ENCODE data around the gene EFHC1. TPM values are rescaled to one million over a fixed set of nuclear protein-coding genes. Genes with fewer than 3 reads are reported as not detected.

EFHC1 gene
- total RNA-seq, 1 donor from 2014 or later: 9.6 TPM

DNA sequence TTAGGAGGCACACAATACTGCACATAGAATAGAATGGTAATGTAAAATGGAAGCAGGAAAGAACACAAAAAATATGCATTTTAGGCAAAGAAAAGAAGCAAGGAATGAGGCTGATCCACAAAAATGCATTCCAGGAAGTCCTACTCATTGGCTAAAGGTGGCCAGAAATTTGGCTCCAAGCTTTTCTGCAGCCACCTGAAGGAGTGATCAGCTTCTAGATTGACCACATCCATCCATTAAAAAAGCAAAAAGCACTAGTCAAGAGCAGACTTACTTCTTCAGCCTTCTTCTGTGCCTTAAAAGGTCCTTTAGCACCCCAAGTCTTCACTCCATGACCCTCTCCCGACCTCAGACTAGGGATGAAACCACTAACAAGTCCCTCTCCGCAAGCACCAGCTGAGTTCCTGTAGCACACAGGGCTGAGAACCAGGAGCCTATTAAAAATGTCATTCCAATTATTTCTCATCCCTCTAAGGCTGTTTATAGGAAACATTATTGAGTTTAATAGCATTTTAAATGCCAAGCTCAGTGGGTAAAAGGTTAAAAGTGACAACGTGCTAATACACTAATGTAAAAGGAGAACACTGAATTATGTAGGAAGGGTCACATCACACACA lies 120.3 kb downstream of the EFHC1 start:
- TF ChIP-seq, protein P1, sequence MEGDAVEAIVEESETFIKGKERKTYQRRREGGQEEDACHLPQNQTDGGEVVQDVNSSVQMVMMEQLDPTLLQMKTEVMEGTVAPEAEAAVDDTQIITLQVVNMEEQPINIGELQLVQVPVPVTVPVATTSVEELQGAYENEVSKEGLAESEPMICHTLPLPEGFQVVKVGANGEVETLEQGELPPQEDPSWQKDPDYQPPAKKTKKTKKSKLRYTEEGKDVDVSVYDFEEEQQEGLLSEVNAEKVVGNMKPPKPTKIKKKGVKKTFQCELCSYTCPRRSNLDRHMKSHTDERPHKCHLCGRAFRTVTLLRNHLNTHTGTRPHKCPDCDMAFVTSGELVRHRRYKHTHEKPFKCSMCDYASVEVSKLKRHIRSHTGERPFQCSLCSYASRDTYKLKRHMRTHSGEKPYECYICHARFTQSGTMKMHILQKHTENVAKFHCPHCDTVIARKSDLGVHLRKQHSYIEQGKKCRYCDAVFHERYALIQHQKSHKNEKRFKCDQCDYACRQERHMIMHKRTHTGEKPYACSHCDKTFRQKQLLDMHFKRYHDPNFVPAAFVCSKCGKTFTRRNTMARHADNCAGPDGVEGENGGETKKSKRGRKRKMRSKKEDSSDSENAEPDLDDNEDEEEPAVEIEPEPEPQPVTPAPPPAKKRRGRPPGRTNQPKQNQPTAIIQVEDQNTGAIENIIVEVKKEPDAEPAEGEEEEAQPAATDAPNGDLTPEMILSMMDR (IDR thresholded peaks at IDR 0.05): no peak
- peak overlapping the region; percentile 44 for H3K4me3 Mint-ChIP-seq (ENCODE audit: unreplicated experiment)
- DNase-seq (ENCODE audit: low spot score): no peak
- peak overlapping the region; percentile 95 for H3K27ac Mint-ChIP-seq (ENCODE audit: unreplicated experiment)
- peaks cover 100% of the 10 kb centered on the region for H3K4me1 Mint-ChIP-seq (ENCODE audit: low read depth)
- H3K9me3 Mint-ChIP-seq (ENCODE audit: low read depth): no peaks in the 10 kb centered on the region
- peaks cover 2% of the 10 kb centered on the region for H3K36me3 Mint-ChIP-seq (ENCODE audit: low read depth)
- H3K27me3 Mint-ChIP-seq (ENCODE audit: low read depth): no peaks in the 10 kb centered on the region

DNA sequence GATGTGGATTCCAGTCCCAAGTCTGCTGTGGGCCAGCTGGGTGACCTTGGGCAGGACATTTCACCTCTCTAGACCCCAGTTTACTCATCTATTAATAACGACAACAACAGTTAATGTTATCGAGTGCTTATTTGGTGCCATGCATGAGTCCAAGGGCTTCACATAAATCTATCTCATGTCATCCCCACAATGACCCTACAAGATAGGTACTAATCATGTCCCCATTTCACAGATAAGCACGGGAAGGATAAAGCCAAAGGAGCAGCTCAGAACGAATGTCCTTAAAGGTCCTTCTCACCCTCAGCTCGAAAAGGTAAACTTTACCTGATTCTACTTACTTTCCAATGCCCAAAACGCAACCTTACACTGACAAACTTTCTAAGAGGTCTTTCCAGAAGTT lies 121.0 kb downstream of the EFHC1 start:
- TF ChIP-seq, protein P1 (IDR thresholded peaks at IDR 0.05): no peak
- no peak for DNase-seq (ENCODE audit: low spot score)
- H3K9me3 Mint-ChIP-seq (ENCODE audit: low read depth): no peaks in the 10 kb centered on the region
- peaks cover 100% of the 10 kb centered on the region for H3K4me1 Mint-ChIP-seq (ENCODE audit: low read depth)
- peak overlapping the region; percentile 95 for H3K27ac Mint-ChIP-seq (ENCODE audit: unreplicated experiment)
- H3K4me3 Mint-ChIP-seq (ENCODE audit: unreplicated experiment): no peak overlapping the region
- no peaks in the 10 kb centered on the region for H3K36me3 Mint-ChIP-seq (ENCODE audit: low read depth)
- H3K27me3 Mint-ChIP-seq (ENCODE audit: low read depth): no peaks in the 10 kb centered on the region

DNA sequence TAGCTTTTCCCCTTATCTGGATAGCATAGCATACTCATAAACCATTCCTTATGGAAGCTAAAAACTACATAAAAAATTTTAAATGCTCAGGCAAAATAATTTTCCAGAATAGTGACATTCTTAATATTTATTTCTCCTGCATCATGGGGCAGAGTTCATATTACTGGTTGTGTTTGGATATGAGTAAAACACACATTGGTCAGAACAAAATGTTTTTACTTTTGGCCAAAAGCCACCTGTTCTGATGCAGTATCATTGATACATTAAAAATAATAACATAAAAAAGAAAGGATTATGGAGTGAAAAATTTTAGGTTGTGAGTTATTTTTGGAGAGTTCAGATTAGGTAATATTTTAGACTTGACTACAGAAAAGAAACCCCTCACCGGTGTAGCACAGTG lies 123.1 kb downstream of the EFHC1 start:
- H3K36me3 Mint-ChIP-seq (ENCODE audit: low read depth): peaks cover 6% of the 10 kb centered on the region
- peaks cover 100% of the 10 kb centered on the region for H3K4me1 Mint-ChIP-seq (ENCODE audit: low read depth)
- TF ChIP-seq, protein P1 (IDR thresholded peaks at IDR 0.05): no peak
- no peak for DNase-seq (ENCODE audit: low spot score)
- H3K4me3 Mint-ChIP-seq (ENCODE audit: unreplicated experiment): no peak overlapping the region
- peak overlapping the region; percentile 95 for H3K27ac Mint-ChIP-seq (ENCODE audit: unreplicated experiment)
- no peaks in the 10 kb centered on the region for H3K27me3 Mint-ChIP-seq (ENCODE audit: low read depth)
- no peaks in the 10 kb centered on the region for H3K9me3 Mint-ChIP-seq (ENCODE audit: low read depth)

- no peak for DNase-seq (ENCODE audit: low spot score)
- peak overlapping the region; percentile 28 for H3K4me3 Mint-ChIP-seq (ENCODE audit: unreplicated experiment)
- H3K9me3 Mint-ChIP-seq (ENCODE audit: low read depth): no peaks in the 10 kb centered on the region
- H3K27ac Mint-ChIP-seq (ENCODE audit: unreplicated experiment): peak overlapping the region; percentile 95
- peaks cover 100% of the 10 kb centered on the region for H3K4me1 Mint-ChIP-seq (ENCODE audit: low read depth)
- peaks cover 6% of the 10 kb centered on the region for H3K36me3 Mint-ChIP-seq (ENCODE audit: low read depth)
- TF ChIP-seq, protein P1 (IDR thresholded peaks at IDR 0.05): no peak
- no peaks in the 10 kb centered on the region for H3K27me3 Mint-ChIP-seq (ENCODE audit: low read depth)
These were observed 123.8 kb downstream of the EFHC1 start for GRCh38 chr6:52543729-52544601.

- H3K27ac Mint-ChIP-seq (ENCODE audit: unreplicated experiment): peak overlapping the region; percentile 95
- H3K4me3 Mint-ChIP-seq (ENCODE audit: unreplicated experiment): peak overlapping the region; percentile 28
- TF ChIP-seq, protein P1 (IDR thresholded peaks at IDR 0.05): no peak
- no peaks in the 10 kb centered on the region for H3K27me3 Mint-ChIP-seq (ENCODE audit: low read depth)
- no peak for DNase-seq (ENCODE audit: low spot score)
- H3K4me1 Mint-ChIP-seq (ENCODE audit: low read depth): peaks cover 100% of the 10 kb centered on the region
- H3K9me3 Mint-ChIP-seq (ENCODE audit: low read depth): no peaks in the 10 kb centered on the region
- peaks cover 6% of the 10 kb centered on the region for H3K36me3 Mint-ChIP-seq (ENCODE audit: low read depth)
These were observed 124.7 kb downstream of the EFHC1 start for GRCh38 chr6:52544602-52545405.
